A549 (cell line): ENCODE measurements around the gene RHBDF2. TPM values are rescaled to one million over a fixed set of nuclear protein-coding genes. Genes with fewer than 3 reads are reported as not detected.

ENCODE experiments used
- ATAC-seq, 2 experiments: fragments of 200-7000 bp in 1 of 2; fragments of >200 bp in 1 of 2; cut with Nextera tagmentation in 1 of 2; cut with Tn5 transposase in 1 of 2; 3 replicates each; pipeline versions ENCODE4 v1.8.0 to v1.9.1; 2018 to 2020; ENCODE audit warnings: mild to moderate bottlenecking in 1 of 2, moderate library complexity in 1 of 2
- CTCF ChIA-PET: fragments of 300-600 bp; sonication (Branson Sonifier 250); formaldehyde crosslinking; extraction: SDS; loops from one replicate; lab custom pipeline; 2021; ENCODE audit warnings: antibody characterized with exemption, inconsistent platforms; lab: Yijun Ruan, JAX
- POLR2A ChIA-PET: fragments of 350-600 bp; formaldehyde crosslinking; extraction: SDS; loops from one replicate; lab custom pipeline; 2021; ENCODE audit warnings: antibody characterized with exemption, inconsistent platforms; lab: Yijun Ruan, JAX
- DNase-seq, 2 experiments: peaks; one replicate each; pipeline versions ENCODE4 v3.0.0 to v3.0.0-alpha.2; 2011 to 2016; ENCODE audit warnings: low read depth in 1 of 2, low spot score in 1 of 2
- FAIRE-seq: peaks from 2 replicates; lab custom pipeline; 2011; peaks lifted over from hg19 to GRCh38; lab: Jason Lieb, UNC
- H3K27ac ChIP-seq, 2 experiments: fragments of >200 bp; sonication (Bioruptor Twin); formaldehyde crosslinking; 3 replicates each; pipeline ENCODE4 v1.5.1; 2016 to 2017
- H3K4me1 ChIP-seq: fragments of >200 bp; sonication (Bioruptor Twin); formaldehyde crosslinking; 3 replicates; pipeline ENCODE4 v1.6.1; 2016
- H3K4me2 ChIP-seq: fragments of >200 bp; sonication (Bioruptor Twin); formaldehyde crosslinking; 3 replicates; pipeline ENCODE4 v1.6.1; 2016
- H3K4me3 ChIP-seq: fragments of >200 bp; sonication (Bioruptor Twin); formaldehyde crosslinking; 3 replicates; pipeline ENCODE4 v1.5.1; 2016
- H3K9me3 ChIP-seq: fragments of >200 bp; sonication (Bioruptor Twin); formaldehyde crosslinking; 3 replicates; pipeline ENCODE4 v1.6.1; 2016
- BHLHE40 ChIP-seq: IDR thresholded peaks from 2 replicates; pipeline ENCODE4 v1.6.1; 2012; ENCODE audit warnings: low read depth, low read length, inconsistent platforms
- EP300 ChIP-seq, 2 experiments: fragments of >200 bp; sonication (Bioruptor Twin); formaldehyde crosslinking; IDR thresholded peaks; 2 replicates in 1 of 2; 3 replicates in 1 of 2; pipeline ENCODE4 v1.6.1; 2016 to 2017
- FOSL2 ChIP-seq, 2 experiments: fragments of 450-650 bp in 1 of 2; fragments of >200 bp in 1 of 2; sonication (Bioruptor Twin) in 1 of 2; formaldehyde crosslinking; IDR thresholded peaks; 2 replicates each; pipeline versions ENCODE4 v1.5.0 to v1.6.1; 2016 to 2020; ENCODE audit warnings: mild to moderate bottlenecking in 1 of 2, moderate library complexity in 1 of 2
- HMGXB4 ChIP-seq: fragments of 250-450 bp; sonication (Bioruptor Pico); IDR thresholded peaks from 2 replicates; pipeline ENCODE4 v1.5.0; 2021; ENCODE audit warnings: mild to moderate bottlenecking, moderate library complexity, borderline replicate concordance
- JUN ChIP-seq, 2 experiments: fragments of >200 bp; sonication (Bioruptor Twin); formaldehyde crosslinking; IDR thresholded peaks; 2 replicates in 1 of 2; 3 replicates in 1 of 2; pipeline ENCODE4 v1.6.1; 2016 to 2017
- KDM5A ChIP-seq: fragments of 200-600 bp; sonication (generic); IDR thresholded peaks from 2 replicates; pipeline ENCODE4 v1.6.1; 2016; ENCODE audit warnings: antibody characterized with exemption, mild to moderate bottlenecking
- MAZ ChIP-seq: fragments of 150-350 bp; IDR thresholded peaks from 2 replicates; pipeline ENCODE4 v1.6.1; 2014; ENCODE audit warnings: antibody characterized with exemption, low read depth, low read length, borderline replicate concordance
- MYC ChIP-seq: IDR thresholded peaks from 2 replicates; pipeline ENCODE4 v1.6.1; 2012; ENCODE audit warnings: mild to moderate bottlenecking, inconsistent platforms, low read length, improper control_type of control experiment, borderline replicate concordance
- NPAS2 ChIP-seq: fragments of 250-450 bp; sonication (Bioruptor Pico); IDR thresholded peaks from 2 replicates; pipeline ENCODE4 v1.8.0; 2022; ENCODE audit warnings: mild to moderate bottlenecking, moderate library complexity, borderline replicate concordance
- PHF8 ChIP-seq: fragments of 200-600 bp; sonication (generic); IDR thresholded peaks from 2 replicates; pipeline ENCODE4 v1.6.1; 2016; ENCODE audit warnings: low read depth, mild to moderate bottlenecking, antibody characterized with exemption, moderate library complexity, borderline replicate concordance
- POLR2A ChIP-seq: IDR thresholded peaks from 2 replicates; pipeline ENCODE4 v1.6.1; 2012; ENCODE audit warnings: mild to moderate bottlenecking, low read length
- RNF2 ChIP-seq: fragments of 200-600 bp; sonication (generic); IDR thresholded peaks from 2 replicates; pipeline ENCODE4 v1.6.1; 2016; ENCODE audit warnings: low read depth, mild to moderate bottlenecking, antibody characterized with exemption, moderate library complexity, borderline replicate concordance
- ZNF302 ChIP-seq: fragments of 250-450 bp; sonication (Bioruptor Pico); IDR thresholded peaks from 2 replicates; pipeline ENCODE4 v1.9.0; 2021; ENCODE audit warnings: inconsistent platforms, mild to moderate bottlenecking, moderate library complexity
- ZSCAN20 ChIP-seq: fragments of 250-450 bp; sonication (Bioruptor Pico); IDR thresholded peaks from 2 replicates; pipeline ENCODE4 v1.8.0; 2022; ENCODE audit warnings: mild to moderate bottlenecking, moderate library complexity
- WGBS: methylation state at CpG from one replicate; pipeline ENCODE4 v1.1.6; 2017; ENCODE audit errors: missing lambda C conversion rate; 5-methylcytosine and 5-hydroxymethylcytosine counted together
- polyA plus RNA-seq, 4 experiments: library from polyadenylated mRNA; depleted of rRNA in 3 of 4; stranded (reverse); fragments of >200 nt; fragmentation: RNase III in 1 of 4; extraction: RNeasy Plus Mini Kit Qiagen cat#74134 plus additional on column Dnase treatment in 1 of 4; gene quantifications; 2 replicates in 3 of 4; 3 replicates in 1 of 4; pipeline ENCODE4 v1.2.3, GENCODE V29; 2011 to 2017
- TF ChIP-seq, protein P1 (sequence below): fragments of 250-450 bp; sonication (Bioruptor Pico); IDR thresholded peaks from 2 replicates; pipeline ENCODE4 v1.5.0; 2020; ENCODE audit warnings: low read depth, mild to moderate bottlenecking, moderate library complexity
- TF ChIP-seq, protein P2 (sequence below): fragments of 200-600 bp; sonication (generic); IDR thresholded peaks from 2 replicates; pipeline ENCODE4 v1.6.1; 2016; ENCODE audit warnings: antibody characterized with exemption, mild to moderate bottlenecking, moderate library complexity

Gene RHBDF2
- polyA plus RNA-seq, 2 of the 4 experiments (the other 2 are of a cell fraction) = 14.0 to 42.9 TPM

DNA sequence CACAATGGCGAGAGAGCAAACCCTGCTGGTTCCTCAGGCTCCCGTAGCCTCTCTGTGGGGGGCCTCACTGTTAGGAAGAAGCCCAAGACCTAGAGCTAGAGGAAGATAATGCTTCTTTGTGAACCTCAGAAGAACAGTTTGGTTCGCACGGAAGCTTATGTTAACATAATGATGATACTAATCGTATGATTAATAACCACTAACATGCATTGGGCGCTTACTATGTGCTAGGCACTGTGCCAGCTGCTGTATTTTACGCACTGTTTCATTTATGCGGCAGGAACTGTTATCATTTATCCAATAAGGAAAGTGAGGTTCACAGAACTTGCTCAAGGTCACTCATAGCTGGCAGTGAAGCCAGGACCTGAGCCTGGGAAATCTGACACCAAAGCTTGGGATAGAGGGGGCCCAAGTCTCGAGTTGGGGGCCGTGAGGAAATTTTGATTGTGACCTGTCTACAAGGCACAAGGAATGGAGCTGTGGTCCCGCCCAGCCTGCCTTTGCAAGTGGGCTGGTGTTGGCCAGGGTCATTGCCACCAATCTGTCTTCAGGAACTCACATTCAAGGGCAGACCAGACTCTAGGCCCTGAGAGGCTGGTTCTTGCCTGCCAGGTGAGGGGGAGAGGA, 45.4 kb upstream of the RHBDF2 start:
- WGBS = 76% methylated on average over 11 of the region's 11 CpGs
- H3K4me2 ChIP-seq = no peak overlapping the region
- POLR2A ChIA-PET = interaction anchor here (2.3 kb wide), 1 partner anchor 10 kb away, joined by 11 read pairs; no protein-coding TSS in a partner anchor
- peak overlapping the region in 1 of 2 experiments; percentile 49; a peak in 4 of 6 replicates for H3K27ac ChIP-seq
- no peaks in the 10 kb centered on the region for H3K9me3 ChIP-seq
- TF ChIP-seq ZNF302 (CRISPR knock-in tag) (no peak), MYC (no peak)
- CTCF ChIA-PET = interaction anchor here (0.6 to 17.7 kb wide), 30 partner anchors 10 to 868 kb away, joined by 3 to 362 read pairs (median 4); partner anchors contain the start of genes CYGB and RHBDF2
- FAIRE-seq (no peak), ATAC-seq (peak in 1 of 2 experiments; percentile 13; a peak in 3 of 6 replicates), DNase-seq (no peak)
- no peak overlapping the region for H3K4me3 ChIP-seq
- H3K4me1 ChIP-seq = peaks cover 32% of the 10 kb centered on the region

GRCh38 chr17:76545918-76546555, 44.8 kb upstream of the RHBDF2 start:
- H3K27ac ChIP-seq = no peak overlapping the region
- TF ChIP-seq JUN (IDR thresholded peaks at IDR 0.05) (no peak), NPAS2 (CRISPR knock-in tag) (no peak), POLR2A (no peak), KDM5A (no peak)
- H3K4me3 ChIP-seq = no peak overlapping the region
- H3K4me1 ChIP-seq = peaks cover 30% of the 10 kb centered on the region
- DNase-seq (no peak), FAIRE-seq (no peak), ATAC-seq (no peak)
- H3K4me2 ChIP-seq = no peak overlapping the region
- no peaks in the 10 kb centered on the region for H3K9me3 ChIP-seq
- CTCF ChIA-PET = interaction anchor here (0.7 to 17.7 kb wide), 30 partner anchors 10 to 243 kb away, joined by 3 to 362 read pairs (median 4); partner anchors contain the start of genes CYGB, RHBDF2 and ST6GALNAC2
- 74% methylated on average over 11 of the region's 13 CpGs for WGBS
- POLR2A ChIA-PET = interaction anchor here (2.3 kb wide), 1 partner anchor 11 kb away, joined by 11 read pairs; no protein-coding TSS in a partner anchor

DNA sequence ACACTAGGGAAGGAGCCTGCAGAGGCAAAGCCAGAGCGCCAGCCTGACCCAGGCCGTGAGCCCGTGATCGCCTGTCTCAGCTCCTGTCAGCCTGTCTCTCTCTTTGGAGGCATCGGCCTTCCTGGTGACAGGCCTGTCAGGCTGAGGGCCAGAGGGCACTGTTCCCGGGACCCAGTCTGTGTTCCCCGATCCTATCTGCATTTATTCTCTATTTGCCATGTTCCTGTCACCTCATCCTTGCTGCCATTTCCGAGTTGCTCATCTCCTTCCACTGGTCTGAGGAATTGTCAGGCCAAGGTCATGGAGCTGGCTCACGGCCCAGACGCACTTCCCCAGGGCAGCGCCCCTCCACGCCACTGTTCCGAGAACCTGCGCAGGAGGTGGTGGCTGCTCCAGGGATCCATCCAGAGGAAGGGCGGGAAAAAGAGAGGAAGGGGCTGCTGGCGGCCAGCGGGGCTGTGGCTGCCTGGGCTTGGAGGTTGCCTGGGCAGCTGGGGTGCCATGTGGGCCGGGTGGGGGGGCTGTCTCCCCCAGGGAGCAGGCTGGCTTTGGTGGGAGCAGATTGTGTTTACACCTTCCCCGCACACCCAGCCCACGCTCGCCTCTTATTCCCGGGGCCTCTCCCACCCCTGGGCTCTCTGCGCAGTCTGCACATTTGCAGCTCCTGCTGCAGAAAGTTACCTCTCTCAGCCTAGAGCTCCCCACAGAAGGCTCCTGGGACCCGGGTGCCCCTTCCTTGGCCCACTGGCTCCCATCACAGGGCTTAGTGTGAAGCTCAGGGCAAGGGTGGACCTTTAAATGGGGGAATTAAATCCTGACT, 43.5 kb upstream of the RHBDF2 start:
- no peak overlapping the region for H3K4me3 ChIP-seq
- H3K4me1 ChIP-seq = peaks cover 26% of the 10 kb centered on the region
- H3K9me3 ChIP-seq = no peaks in the 10 kb centered on the region
- WGBS = 71% methylated on average over 24 of the region's 24 CpGs
- ChIA-PET POLR2A (no interaction called here), CTCF (interaction anchor here (0.7 to 17.7 kb wide), 16 partner anchors 8 to 542 kb away, joined by 3 to 362 read pairs (median 8); partner anchors contain the start of genes CYGB and ST6GALNAC2)
- ATAC-seq (no peak), FAIRE-seq (no peak), DNase-seq (no peak)
- peak overlapping the region in 1 of 2 experiments; percentile 39; a peak in 3 of 6 replicates for H3K27ac ChIP-seq
- TF ChIP-seq MAZ (no peak), EP300 (IDR thresholded peaks at IDR 0.05) (no peak), PHF8 (no peak)
- H3K4me2 ChIP-seq = no peak overlapping the region

- no peak for DNase-seq
- Histone ChIP-seq H3K4me1 (peaks cover 24% of the 10 kb centered on the region), H3K4me2 (no peak overlapping the region), H3K9me3 (no peaks in the 10 kb centered on the region), H3K27ac (peak overlapping the region in 1 of 2 experiments; percentile 39; a peak in 3 of 6 replicates), H3K4me3 (no peak overlapping the region)
- ChIA-PET POLR2A (interaction anchor here (1.0 kb wide), 1 partner anchor 13 kb away, joined by 4 read pairs; no protein-coding TSS in a partner anchor), CTCF (interaction anchor here (0.7 to 17.7 kb wide), 13 partner anchors 8 to 153 kb away, joined by 3 to 362 read pairs (median 12); partner anchors contain the start of gene CYGB)
- no peak for ATAC-seq
- 69% methylated on average over 21 of the region's 22 CpGs for WGBS
- FAIRE-seq = no peak
- no peak for TF ChIP-seq HMGXB4 (CRISPR knock-in tag)
- no peak for TF ChIP-seq RNF2
- no peak for TF ChIP-seq ZSCAN20 (CRISPR knock-in tag)
- TF ChIP-seq, protein P1, sequence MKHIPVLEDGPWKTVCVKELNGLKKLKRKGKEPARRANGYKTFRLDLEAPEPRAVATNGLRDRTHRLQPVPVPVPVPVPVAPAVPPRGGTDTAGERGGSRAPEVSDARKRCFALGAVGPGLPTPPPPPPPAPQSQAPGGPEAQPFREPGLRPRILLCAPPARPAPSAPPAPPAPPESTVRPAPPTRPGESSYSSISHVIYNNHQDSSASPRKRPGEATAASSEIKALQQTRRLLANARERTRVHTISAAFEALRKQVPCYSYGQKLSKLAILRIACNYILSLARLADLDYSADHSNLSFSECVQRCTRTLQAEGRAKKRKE (CRISPR knock-in tag) = no peak
- no peak for TF ChIP-seq EP300 (IDR thresholded peaks at IDR 0.05)
- no peak for TF ChIP-seq FOSL2 (IDR thresholded peaks at IDR 0.05)
- no peak for TF ChIP-seq FOSL2 (CRISPR knock-in tag; IDR thresholded peaks at IDR 0.05)
- TF ChIP-seq, protein P2, sequence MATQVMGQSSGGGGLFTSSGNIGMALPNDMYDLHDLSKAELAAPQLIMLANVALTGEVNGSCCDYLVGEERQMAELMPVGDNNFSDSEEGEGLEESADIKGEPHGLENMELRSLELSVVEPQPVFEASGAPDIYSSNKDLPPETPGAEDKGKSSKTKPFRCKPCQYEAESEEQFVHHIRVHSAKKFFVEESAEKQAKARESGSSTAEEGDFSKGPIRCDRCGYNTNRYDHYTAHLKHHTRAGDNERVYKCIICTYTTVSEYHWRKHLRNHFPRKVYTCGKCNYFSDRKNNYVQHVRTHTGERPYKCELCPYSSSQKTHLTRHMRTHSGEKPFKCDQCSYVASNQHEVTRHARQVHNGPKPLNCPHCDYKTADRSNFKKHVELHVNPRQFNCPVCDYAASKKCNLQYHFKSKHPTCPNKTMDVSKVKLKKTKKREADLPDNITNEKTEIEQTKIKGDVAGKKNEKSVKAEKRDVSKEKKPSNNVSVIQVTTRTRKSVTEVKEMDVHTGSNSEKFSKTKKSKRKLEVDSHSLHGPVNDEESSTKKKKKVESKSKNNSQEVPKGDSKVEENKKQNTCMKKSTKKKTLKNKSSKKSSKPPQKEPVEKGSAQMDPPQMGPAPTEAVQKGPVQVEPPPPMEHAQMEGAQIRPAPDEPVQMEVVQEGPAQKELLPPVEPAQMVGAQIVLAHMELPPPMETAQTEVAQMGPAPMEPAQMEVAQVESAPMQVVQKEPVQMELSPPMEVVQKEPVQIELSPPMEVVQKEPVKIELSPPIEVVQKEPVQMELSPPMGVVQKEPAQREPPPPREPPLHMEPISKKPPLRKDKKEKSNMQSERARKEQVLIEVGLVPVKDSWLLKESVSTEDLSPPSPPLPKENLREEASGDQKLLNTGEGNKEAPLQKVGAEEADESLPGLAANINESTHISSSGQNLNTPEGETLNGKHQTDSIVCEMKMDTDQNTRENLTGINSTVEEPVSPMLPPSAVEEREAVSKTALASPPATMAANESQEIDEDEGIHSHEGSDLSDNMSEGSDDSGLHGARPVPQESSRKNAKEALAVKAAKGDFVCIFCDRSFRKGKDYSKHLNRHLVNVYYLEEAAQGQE = no peak
- no peak for TF ChIP-seq BHLHE40
Measured at GRCh38 chr17:76543826-76544545, 42.8 kb upstream of the RHBDF2 start.
